Coronary artery (tissue), 2 donors: Measurements from ENCODE around the gene ASTL.

Experiments
- DNase-seq: peaks from one replicate; pipeline ENCODE4 v3.0.0-alpha.2; 2017; ENCODE audit warnings: low spot score
- H3K27ac ChIP-seq, 2 donors: fragments of 200-600 bp; sonication (generic); one replicate each; pipeline ENCODE4 v1.5.1; 2016 to 2019
- H3K4me3 ChIP-seq: fragments of 200-600 bp; sonication (generic); 2 replicates; pipeline ENCODE4 v1.5.1; 2016; ENCODE audit warnings: mild to moderate bottlenecking, moderate library complexity
- TF ChIP-seq, protein P1 (sequence below): fragments of 200-600 bp; sonication (generic); IDR thresholded peaks from one replicate; pipeline ENCODE4 v1.5.1; 2019; ENCODE audit warnings: antibody characterized with exemption

ASTL gene

DNA sequence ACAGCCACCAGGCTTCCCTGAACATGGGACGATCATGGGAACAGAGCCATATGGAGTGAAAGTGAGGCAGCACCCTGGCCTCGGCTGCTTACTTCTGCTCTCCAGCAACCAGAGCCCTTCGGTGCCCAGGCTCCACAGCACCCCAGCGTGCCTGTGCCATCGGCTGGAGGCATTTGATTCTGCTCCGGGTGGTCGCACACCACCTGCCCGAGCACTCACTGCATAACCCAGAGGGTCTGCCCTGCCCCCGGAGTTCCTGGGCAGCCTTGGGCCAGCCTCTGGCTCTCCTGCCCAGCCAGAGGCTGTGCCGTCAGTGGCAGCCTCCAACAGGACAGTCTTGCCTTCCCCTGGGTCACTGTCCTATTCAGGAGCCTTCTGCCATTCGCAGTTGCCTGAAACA lies 3.9 kb downstream of the ASTL start:
- Histone ChIP-seq H3K27ac (no peak overlapping the region), H3K4me3 (no peak overlapping the region)
- TF ChIP-seq, protein P1, sequence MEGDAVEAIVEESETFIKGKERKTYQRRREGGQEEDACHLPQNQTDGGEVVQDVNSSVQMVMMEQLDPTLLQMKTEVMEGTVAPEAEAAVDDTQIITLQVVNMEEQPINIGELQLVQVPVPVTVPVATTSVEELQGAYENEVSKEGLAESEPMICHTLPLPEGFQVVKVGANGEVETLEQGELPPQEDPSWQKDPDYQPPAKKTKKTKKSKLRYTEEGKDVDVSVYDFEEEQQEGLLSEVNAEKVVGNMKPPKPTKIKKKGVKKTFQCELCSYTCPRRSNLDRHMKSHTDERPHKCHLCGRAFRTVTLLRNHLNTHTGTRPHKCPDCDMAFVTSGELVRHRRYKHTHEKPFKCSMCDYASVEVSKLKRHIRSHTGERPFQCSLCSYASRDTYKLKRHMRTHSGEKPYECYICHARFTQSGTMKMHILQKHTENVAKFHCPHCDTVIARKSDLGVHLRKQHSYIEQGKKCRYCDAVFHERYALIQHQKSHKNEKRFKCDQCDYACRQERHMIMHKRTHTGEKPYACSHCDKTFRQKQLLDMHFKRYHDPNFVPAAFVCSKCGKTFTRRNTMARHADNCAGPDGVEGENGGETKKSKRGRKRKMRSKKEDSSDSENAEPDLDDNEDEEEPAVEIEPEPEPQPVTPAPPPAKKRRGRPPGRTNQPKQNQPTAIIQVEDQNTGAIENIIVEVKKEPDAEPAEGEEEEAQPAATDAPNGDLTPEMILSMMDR: no peak
- no peak for DNase-seq

DNA sequence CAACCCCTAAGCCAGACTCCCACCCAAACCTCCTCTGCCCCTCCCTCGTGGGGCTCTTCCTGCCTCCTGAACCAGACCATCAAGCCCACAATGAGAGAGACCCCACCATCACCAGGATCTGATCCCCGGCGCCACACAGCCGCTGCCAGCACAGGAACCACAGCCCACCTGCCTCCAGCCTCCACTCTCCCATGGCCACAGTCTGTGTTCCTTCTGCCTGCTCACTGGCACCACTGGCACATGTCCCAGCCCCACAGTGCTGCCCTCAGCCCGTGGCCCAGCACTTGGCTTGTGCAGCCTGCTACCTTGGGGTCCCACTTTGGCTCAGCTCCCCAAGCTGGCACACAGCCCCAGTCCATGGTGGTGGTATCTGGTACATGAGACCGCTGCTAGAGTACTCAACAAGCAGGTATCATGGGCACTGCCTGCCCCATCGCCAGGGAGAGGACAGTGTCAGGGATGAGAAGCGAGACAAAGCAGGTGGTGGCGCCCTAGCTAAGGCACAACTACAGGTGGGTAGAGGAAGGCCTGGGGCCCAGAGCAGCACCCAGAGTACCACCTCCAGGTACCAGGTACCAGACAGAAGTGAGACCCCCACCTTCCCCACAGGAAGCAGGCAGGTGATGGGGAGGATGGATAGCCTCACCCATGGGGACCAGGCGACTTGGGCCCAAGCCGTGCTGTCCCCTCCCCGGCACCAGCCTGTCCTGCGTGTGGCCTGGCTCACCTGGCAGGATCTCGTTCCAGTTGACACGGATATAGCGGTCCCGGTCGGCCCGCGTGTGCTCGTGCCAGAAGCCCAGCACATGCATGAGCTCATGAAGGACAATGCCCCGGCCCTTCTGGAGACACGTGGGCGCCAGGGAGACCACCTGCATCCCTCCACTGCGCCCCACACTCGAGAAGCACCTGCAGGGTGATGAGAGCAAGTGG lies 6.2 kb downstream of the ASTL start:
- no peak overlapping the region for H3K27ac ChIP-seq
- TF ChIP-seq, protein P1: no peak
- no peak for DNase-seq
- no peak overlapping the region for H3K4me3 ChIP-seq

DNA sequence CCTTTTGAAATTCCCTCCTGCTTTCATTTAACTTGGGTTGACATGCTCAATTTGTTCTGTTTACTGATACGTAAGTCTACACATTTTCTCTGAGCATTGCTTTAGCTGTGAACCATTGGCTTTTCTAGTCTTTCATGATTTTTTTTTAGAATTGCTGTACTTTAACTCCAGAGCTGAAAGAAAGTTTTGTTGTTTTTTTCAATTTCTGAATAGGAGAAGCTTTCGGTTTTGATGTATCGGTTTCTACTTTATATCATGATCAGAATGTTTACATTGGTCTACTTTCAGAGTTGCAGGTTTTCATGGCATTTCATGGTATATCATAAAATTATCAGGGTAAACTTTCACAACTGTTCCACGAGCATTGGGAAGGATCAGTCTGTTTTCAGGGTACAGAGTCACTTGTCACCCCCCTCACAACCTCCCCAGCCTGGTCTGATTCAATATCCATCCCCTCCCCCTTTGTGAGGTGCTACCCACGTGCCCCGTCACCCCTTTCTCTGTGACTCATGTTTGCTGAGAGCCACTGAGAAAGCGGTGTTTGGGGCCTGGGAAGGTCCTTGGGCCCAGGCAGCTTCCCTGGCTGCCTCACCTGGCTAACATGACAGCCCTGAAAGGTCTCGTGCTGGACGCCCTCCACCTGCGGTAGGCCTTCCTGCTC lies 7.0 kb downstream of the ASTL start:
- Histone ChIP-seq H3K27ac (no peak overlapping the region), H3K4me3 (no peak overlapping the region)
- TF ChIP-seq, protein P1: no peak
- DNase-seq: no peak

DNA sequence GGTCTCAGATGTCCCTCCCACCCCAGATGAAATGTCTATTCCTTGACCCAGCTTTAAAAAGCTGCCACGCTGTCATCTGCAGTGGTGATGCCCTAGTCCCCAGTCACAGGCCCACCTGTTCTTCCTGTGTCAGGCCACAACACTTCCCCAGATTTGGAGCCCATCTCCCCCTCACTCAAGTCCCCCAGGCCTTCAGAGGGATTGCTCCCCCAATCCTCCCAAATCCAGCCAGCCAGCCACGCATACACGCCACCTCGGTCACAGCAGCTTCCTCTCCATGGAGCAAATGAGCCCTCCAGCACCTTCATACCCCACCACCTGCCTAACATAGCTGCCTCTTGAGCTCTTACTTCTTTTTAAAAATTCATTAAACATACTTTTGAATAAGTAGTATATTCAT lies 7.8 kb downstream of the ASTL start:
- no peak overlapping the region for H3K4me3 ChIP-seq
- no peak overlapping the region for H3K27ac ChIP-seq
- no peak for DNase-seq
- TF ChIP-seq, protein P1: no peak

DNA sequence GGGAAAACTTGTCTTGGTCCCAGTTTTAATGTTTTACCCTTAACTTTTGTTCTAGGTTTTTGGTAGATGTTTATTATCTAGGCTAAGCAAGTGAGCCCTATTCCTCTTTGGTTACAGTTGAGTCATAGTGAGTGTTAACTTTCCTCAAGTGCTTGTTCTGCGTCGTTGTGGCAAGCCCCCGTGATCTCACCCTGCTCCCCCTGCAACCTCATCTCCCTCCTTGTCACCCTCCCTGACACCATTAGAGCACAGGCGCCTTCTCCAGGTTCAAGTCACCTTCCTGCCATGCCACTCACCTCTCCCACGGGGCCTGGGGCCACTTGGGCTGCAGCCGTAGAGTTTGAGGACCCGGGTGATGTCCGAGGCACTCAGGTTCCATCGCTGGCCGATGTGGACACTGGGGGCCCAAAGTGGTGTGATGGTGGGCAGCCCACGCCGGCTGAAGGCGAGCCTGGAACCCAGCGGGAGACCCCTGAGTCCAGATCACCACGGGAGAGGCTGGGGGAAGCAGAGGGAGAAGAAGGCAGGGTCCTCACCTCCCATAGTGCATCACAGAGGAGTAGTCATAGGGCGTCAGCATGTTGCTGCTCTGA lies 8.7 kb downstream of the ASTL start:
- no peak overlapping the region for H3K4me3 ChIP-seq
- TF ChIP-seq, protein P1: no peak
- no peak overlapping the region for H3K27ac ChIP-seq
- no peak for DNase-seq

DNA sequence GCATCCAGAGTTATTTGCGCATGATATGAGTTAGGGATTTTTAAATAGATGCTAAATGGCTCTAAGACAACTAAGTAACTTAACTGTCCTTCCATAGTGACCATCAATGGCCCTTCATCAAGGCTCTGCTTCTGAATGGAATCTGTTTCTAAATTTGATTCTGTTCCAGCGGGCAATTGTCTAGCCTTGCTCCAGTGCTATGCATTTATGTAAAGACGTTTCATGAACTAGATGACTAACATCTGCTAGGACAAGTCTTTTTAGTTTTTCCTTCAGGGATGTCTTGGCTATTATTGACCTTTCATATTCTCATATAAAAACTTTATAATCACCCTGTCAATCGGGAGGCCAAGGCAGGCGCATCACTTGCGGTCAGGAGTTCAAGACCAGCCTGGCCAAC lies 9.8 kb downstream of the ASTL start:
- Histone ChIP-seq H3K27ac (no peak overlapping the region), H3K4me3 (no peak overlapping the region)
- TF ChIP-seq, protein P1: no peak
- no peak for DNase-seq
